ENCODE measurements around the gene PIGV.

DNA sequence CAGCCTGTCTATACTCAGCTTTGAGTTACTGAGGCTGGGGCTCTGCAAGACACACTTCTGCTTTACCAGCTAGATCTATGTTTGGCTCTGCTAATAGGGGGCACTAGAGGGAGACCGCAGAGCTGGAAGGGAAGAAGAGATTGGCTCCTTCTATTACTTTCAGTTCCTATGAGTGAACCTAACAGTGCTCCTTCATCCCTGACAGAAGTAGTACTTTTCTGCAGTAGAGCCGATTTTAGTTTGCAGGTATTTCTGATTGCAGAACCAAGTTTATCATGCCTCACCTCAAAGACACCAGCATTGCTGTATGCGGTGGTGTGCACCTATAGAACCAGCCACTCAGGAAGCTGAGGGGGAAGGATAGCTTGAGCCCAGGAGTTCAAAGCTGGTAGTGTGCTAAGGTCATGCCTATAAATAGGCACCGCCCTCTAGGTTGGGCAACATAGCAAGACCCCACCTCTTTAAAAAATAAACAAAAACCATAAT is 33.1 kb downstream of the PIGV start:
- TF ChIP-seq, protein P1, sequence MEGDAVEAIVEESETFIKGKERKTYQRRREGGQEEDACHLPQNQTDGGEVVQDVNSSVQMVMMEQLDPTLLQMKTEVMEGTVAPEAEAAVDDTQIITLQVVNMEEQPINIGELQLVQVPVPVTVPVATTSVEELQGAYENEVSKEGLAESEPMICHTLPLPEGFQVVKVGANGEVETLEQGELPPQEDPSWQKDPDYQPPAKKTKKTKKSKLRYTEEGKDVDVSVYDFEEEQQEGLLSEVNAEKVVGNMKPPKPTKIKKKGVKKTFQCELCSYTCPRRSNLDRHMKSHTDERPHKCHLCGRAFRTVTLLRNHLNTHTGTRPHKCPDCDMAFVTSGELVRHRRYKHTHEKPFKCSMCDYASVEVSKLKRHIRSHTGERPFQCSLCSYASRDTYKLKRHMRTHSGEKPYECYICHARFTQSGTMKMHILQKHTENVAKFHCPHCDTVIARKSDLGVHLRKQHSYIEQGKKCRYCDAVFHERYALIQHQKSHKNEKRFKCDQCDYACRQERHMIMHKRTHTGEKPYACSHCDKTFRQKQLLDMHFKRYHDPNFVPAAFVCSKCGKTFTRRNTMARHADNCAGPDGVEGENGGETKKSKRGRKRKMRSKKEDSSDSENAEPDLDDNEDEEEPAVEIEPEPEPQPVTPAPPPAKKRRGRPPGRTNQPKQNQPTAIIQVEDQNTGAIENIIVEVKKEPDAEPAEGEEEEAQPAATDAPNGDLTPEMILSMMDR (IDR thresholded peaks at IDR 0.05; ENCODE audit: low read depth, low read length), result peak; percentile 55
- TF ChIP-seq EZH2phosphoT487 (IDR thresholded peaks at IDR 0.05; ENCODE audit: low read depth), result no peak

All from OCI-LY3 (cell line).